Gastroesophageal sphincter (tissue), 3 donors: ENCODE results near the gene ATP10A.

Experiments used
- CTCF ChIP-seq, 4 experiments: fragments of 200-600 bp in 2 of 4; fragments of 450-650 bp in 2 of 4; sonication (generic) in 1 of 4; IDR thresholded peaks; one replicate each; pipeline ENCODE4 v1.5.1; 2017 to 2019; ENCODE audit warnings: antibody characterized with exemption in 4 of 4, mild to moderate bottlenecking in 2 of 4, moderate library complexity in 2 of 4
- EP300 ChIP-seq: sonication (generic); formaldehyde crosslinking; IDR thresholded peaks from one replicate; pipeline ENCODE4 v1.6.1; 2017; ENCODE audit warnings: antibody characterized with exemption, mild to moderate bottlenecking
- POLR2AphosphoS5 ChIP-seq: sonication (generic); formaldehyde crosslinking; IDR thresholded peaks from one replicate; pipeline ENCODE4 v1.6.1; 2017; ENCODE audit warnings: antibody characterized with exemption

- TF ChIP-seq CTCF (IDR thresholded peaks at IDR 0.05) (no peak), POLR2AphosphoS5 (no peak), EP300 (no peak)
Observed at GRCh38 chr15:25733856-25734679, 129.1 kb downstream of the ATP10A start.
